ENCODE results near the gene TRPC1. TPM values are rescaled to one million over a fixed set of nuclear protein-coding genes. Genes with fewer than 3 reads are reported as not detected.
"Not testable (repeated sequence)": the region's sequence is repeated elsewhere in the genome, so short reads cannot be mapped to it uniquely, and the experiment has no call there.

Gene TRPC1
- total RNA-seq, 1 donor from 2014 or later, result 18.7 TPM

DNA sequence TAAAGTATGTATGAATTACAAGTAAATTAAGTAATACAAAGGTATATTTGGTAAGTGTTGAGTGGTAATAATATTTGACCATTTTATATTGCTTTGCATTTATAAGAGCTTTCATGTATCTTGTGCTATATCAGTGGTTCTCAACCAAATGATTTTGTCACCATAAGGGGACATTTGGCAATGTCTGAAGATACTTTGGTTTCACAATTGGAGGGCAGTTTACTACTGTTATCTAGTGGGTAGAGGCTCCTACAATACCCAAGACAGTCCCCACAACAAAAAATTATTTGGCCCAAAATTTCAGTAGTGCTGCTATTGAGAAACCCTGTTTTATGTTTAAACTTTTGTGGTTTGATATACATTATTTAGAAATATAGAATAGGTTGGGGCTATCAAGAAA lies 14.6 kb downstream of the TRPC1 start:
- DNase-seq (ENCODE audit: low spot score), result no peak
- intact Hi-C loops (cut with DNase I), result no loop called here

DNA sequence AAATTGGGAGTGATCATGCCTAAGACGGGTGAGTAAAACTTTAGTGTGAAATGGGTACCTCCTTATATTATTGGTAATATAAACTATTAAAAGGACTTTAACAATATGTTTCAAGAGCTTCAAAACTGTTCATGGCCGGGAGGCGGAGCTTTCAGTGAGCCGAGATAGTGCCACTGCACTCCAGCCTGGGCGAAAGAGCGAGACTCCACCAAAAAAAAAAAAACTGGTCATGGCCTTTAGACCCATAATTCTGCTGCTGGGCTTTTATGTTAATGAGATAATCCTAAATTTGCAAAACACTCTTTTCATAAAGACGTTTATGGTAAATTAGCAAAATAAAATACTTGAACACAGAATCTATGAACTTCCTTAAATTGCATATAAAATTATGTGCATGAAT lies 22.8 kb downstream of the TRPC1 start:
- intact Hi-C loops (cut with DNase I), result no loop called here
- DNase-seq (ENCODE audit: low spot score), result no peak

- intact Hi-C loops (cut with DNase I); DNase-seq (ENCODE audit: low spot score): not testable (repeated sequence)
Observed at GRCh38 chr3:142750531-142750930, 26.7 kb downstream of the TRPC1 start.

- intact Hi-C loops (cut with DNase I); DNase-seq (ENCODE audit: low spot score): not testable (repeated sequence)
Observed at GRCh38 chr3:142752605-142753004, 28.8 kb downstream of the TRPC1 start.

- intact Hi-C loops (cut with DNase I), result no loop called here
- no peak for DNase-seq (ENCODE audit: low spot score)
Observed at GRCh38 chr3:142754494-142754893, 30.7 kb downstream of the TRPC1 start.

DNA sequence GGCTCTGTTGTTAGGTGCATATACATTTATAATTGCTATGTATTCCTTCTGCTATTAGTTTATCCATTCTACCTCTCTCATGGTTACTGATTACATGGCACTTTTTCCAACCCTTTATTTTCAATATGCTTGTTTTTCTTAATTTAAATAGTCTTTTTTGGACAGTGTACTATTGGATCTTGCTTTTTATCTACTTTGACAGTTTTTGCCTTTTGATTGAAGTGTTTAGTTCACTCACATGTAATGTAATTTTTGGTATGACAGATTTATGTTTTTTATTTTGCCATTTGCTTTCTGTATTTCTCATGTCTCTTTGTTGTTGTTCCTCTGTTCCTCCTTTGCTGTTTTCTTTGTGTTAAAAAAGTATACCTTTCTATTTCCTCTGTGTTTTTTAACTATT lies 44.5 kb downstream of the TRPC1 start:
- DNase-seq (ENCODE audit: low spot score), result no peak
- intact Hi-C loops (cut with DNase I), result no loop called here

DNA sequence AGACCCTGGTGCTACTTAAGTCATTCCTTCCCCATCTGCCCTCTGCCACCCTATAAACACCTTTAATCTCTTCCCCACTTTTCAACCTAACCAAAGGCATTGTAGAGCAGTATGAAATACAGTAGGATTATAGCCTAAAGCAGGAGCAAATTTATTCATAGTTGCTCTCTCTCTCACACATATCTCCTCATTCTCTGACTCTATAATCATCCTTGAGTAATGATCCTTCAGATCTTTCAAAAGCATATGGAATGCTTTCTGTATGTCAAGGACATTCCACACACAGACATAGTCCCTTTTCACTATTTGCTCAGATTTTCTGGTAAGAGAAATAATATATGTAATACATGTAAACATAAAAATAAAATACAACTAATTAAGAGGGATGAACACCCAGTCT lies 54.1 kb downstream of the TRPC1 start:
- intact Hi-C loops (cut with DNase I), result no loop called here

DNA sequence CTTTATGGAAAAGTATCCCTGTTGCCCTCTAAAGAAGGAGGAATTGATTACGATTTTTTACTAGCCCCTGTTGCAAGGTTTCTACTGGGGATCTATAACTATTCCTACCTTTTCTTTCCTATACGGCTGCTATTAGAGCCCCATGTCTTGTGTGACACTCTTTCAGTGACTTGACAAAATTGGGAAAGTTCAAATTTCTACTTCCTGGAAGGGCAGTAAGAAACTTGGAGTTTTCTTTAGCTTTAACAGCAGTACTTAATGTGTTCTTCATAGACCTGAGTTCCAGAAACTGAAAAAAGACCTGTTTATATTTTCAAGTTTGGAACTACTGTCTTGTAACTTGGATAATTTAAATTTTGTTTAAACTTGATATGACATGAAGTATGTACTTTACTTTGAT lies 54.7 kb downstream of the TRPC1 start:
- intact Hi-C loops (cut with DNase I), result no loop called here
- DNase-seq (ENCODE audit: low spot score), result no peak

More for the DNA sequence above, 54.1 kb downstream of the TRPC1 start:
- DNase-seq (ENCODE audit: low spot score), result no peak

GRCh38 chr3:142779591-142779990 lies 55.8 kb downstream of the TRPC1 start:
- no peak for DNase-seq (ENCODE audit: low spot score)
- intact Hi-C loops (cut with DNase I), result no loop called here

GRCh38 chr3:142782616-142783015 lies 58.8 kb downstream of the TRPC1 start:
- no peak for DNase-seq (ENCODE audit: low spot score)
- intact Hi-C loops (cut with DNase I), result no loop called here

- no peak for DNase-seq (ENCODE audit: low spot score)
- intact Hi-C loops (cut with DNase I), result no loop called here
Observed at GRCh38 chr3:142784228-142784627, 60.4 kb downstream of the TRPC1 start.

GRCh38 chr3:142785996-142786395 lies 62.2 kb downstream of the TRPC1 start:
- intact Hi-C loops (cut with DNase I), result no loop called here
- DNase-seq (ENCODE audit: low spot score), result no peak

GRCh38 chr3:142787719-142788118 lies 63.9 kb downstream of the TRPC1 start:
- intact Hi-C loops (cut with DNase I), result no loop called here
- DNase-seq (ENCODE audit: low spot score), result no peak

- intact Hi-C loops (cut with DNase I), result no loop called here
Observed at GRCh38 chr3:142794508-142794907, 70.7 kb downstream of the TRPC1 start.

GRCh38 chr3:142795332-142795731 lies 71.5 kb downstream of the TRPC1 start:
- intact Hi-C loops (cut with DNase I), result no loop called here
- no peak for DNase-seq (ENCODE audit: low spot score)

More at GRCh38 chr3:142794508-142794907, 70.7 kb downstream of the TRPC1 start:
- no peak for DNase-seq (ENCODE audit: low spot score)

DNA sequence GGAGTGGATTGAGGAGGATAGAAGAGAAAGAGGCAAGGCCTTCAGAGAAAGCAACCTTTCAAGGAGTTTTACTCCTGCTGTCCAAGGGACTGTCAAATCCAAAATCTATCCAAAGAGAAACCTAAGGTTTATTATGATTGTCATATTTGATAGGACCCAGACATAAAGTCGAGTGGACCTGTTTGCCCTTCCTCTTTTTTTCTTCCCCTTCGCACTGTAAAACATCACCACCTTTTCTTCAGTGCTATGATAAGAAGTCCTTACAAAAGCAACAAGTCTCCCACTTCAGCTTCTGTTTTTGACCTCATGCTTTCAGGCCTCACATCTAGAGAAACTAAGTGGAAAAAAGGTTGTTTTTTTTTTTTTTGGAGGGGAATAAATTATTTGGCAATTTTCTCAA lies 73.0 kb downstream of the TRPC1 start:
- intact Hi-C loops (cut with DNase I), result no loop called here
- no peak for DNase-seq (ENCODE audit: low spot score)

GRCh38 chr3:142801746-142802145 lies 77.9 kb downstream of the TRPC1 start:
- DNase-seq (ENCODE audit: low spot score), result no peak
- intact Hi-C loops (cut with DNase I), result no loop called here

DNA sequence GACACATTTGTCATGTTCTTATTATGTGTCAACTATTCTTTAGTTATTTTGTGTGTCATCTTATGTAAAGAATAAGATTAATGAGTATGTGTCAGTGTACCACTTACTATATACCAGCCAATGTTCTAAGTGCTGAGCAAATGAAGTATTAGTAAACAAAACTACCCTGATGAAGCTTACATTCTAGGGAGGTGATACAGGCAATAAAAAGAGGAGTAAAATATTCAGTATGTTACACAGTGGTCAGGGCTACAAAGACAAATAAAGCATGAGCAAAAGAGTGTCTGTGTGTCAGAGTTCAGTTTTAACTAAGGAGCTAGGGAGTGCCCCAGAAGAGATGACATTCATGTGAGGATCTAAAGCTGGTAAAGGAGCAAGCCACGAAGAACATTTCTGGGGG lies 79.1 kb downstream of the TRPC1 start:
- DNase-seq (ENCODE audit: low spot score), result no peak
- intact Hi-C loops (cut with DNase I), result no loop called here

DNA sequence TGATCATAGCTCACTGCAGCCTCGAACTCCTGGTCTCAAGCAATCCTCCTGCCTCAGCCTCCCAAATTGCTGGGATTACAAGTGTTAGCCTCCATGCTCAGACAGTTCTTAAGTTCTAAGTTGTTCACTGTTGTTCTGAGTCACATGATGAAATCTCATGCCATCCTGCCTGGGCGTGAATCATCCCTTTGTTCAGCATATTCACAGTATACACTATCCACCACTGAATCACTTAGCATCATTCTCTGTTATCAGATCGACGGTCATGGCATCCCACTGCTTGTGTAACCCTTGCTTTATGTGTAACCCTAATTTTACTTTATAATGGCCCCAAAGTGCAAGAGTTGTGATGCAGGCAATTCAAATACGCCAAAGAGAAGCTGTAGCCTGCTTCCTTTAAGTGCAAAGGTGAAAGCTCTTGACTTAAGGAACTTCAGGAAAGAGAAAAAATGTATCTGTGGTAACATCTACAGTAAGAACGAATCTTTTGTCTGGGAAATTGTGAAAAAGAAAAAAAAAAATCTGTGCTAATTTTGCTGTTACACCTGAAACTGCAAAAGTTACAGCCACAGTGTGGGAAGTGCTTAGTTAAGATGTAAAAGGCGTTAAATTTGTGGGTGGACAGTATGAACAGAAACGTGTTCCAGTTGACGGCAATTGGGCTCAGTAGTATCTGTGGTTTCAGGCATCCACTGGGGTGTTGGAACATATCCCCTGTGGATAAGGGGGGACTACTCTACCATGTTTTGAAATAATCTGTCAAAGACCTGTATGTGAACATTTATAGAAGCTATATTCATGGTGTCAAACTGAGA lies 84.5 kb downstream of the TRPC1 start:
- intact Hi-C loops (cut with DNase I), result no loop called here

GRCh38 chr3:142809259-142809658 lies 85.4 kb downstream of the TRPC1 start:
- no peak for DNase-seq (ENCODE audit: low spot score)
- intact Hi-C loops (cut with DNase I), result no loop called here

More for the DNA sequence above, 84.5 kb downstream of the TRPC1 start:
- no peak for DNase-seq (ENCODE audit: low spot score)

GRCh38 chr3:142815803-142816202 lies 92.0 kb downstream of the TRPC1 start:
- DNase-seq (ENCODE audit: low spot score), result no peak
- intact Hi-C loops (cut with DNase I), result no loop called here

- no peak for DNase-seq (ENCODE audit: low spot score)
- intact Hi-C loops (cut with DNase I), result no loop called here
Observed at GRCh38 chr3:142817356-142817755, 93.5 kb downstream of the TRPC1 start.

Measured in cardiac septum (tissue), 1 donor.